ENCODE measurements around the gene GPR153. TPM values are rescaled to one million over a fixed set of nuclear protein-coding genes. Genes with fewer than 3 reads are reported as not detected.

Gene GPR153
- total RNA-seq, 2 experiments from 2014 or later, result 0.54 to 0.56 TPM

DNA sequence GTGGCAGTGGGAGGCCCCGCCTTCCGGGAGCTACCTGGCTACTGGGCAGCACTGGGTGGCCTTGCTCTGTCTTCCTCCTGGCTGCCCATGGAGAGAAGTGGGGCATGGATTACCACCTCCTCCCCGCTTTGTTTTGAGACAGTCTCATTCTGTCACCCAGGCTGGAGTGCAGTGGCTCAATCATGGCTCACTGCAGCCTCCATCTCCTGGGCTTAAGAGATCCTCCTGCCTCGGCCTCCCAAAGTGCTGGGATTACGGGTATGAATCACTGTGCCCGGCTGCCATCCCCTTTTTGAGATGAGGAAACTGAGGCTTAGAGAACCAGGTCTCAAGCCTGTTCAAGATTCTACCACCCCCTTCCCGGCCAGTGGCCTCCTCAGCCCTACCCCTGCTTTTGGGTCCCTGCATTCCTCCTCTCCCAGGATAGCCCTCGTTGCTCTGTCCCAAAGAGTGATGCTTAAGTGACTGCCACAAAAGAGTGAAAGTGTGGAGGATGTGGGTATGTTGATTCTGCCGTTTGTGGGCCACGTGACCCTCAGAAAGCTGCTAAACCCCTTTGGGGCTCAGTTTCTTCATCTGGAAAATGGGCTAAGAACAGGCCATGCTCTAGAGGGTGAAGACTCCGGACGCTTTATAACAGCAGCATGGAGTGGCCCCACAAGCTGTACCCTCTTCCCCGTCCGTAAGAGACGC is 9.1 kb downstream of the GPR153 start:
- Mint-ChIP-seq H3K27me3 (peaks cover 35% of the 10 kb centered on the region), H3K4me1 (no peaks in the 10 kb centered on the region), H3K4me3 (no peak overlapping the region), H3K9me3 (no peaks in the 10 kb centered on the region), H3K27ac (no peak overlapping the region), H3K36me3 (no peaks in the 10 kb centered on the region)
- no peak for DNase-seq

GRCh38 chr1:6251233-6251632 is 9.7 kb downstream of the GPR153 start:
- Mint-ChIP-seq H3K27ac (no peak overlapping the region), H3K9me3 (no peaks in the 10 kb centered on the region), H3K36me3 (no peaks in the 10 kb centered on the region), H3K4me1 (peaks cover 3% of the 10 kb centered on the region), H3K27me3 (peaks cover 41% of the 10 kb centered on the region), H3K4me3 (no peak overlapping the region)
- DNase-seq, result no peak

DNA sequence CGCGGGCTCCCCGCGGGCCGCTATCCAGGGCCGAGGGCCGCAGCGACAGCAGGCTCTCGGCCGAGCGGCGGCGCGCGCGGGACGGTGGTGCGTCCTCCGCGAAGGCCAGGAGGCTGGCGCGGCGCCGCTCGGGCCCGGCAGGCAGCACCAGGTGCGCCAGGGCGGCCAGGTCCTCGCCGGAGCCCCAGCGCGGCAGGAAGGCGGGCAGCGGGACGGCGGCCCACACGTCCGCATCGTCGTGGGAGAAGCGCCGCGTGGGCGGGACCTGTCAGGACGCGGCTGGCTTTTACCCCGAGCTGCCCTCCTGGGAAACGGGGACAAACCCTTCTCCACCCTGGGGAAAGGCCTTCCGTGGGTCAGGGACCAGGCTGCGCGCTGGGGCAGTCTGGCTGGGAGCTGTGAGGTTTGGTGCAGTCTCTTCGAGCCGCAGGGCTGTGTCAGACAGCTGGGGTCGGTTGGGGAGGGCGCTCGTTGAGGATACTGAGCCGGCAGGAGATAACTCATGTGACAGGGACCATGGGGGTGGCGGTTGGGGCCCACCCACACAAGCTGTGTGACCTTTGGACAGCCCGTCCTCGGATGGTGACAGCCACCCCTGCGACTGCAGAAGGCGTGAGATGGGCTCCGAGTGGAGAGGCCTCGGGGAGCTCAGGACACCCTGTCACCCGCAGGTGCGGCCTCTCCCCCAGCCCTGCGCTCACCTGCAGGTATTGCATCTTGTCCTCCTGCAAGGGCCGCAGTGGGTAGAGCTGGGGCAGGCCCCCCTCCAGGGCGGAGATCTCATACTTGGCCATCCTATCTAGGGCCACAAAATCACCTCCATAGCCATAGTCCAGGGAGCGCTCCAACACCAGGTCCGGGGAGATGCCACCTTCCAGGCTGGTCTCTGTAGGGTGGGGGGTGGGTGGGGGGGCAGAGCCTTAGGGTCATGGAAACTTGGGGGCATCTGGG is 10.9 kb downstream of the GPR153 start:
- DNase-seq, result no peak
- Mint-ChIP-seq H3K27ac (no peak overlapping the region), H3K27me3 (peaks cover 46% of the 10 kb centered on the region), H3K36me3 (no peaks in the 10 kb centered on the region), H3K9me3 (no peaks in the 10 kb centered on the region), H3K4me3 (no peak overlapping the region), H3K4me1 (peaks cover 3% of the 10 kb centered on the region)

- no peaks in the 10 kb centered on the region for H3K9me3 Mint-ChIP-seq
- no peak overlapping the region for H3K4me3 Mint-ChIP-seq
- peaks cover 55% of the 10 kb centered on the region for H3K27me3 Mint-ChIP-seq
- peaks cover 3% of the 10 kb centered on the region for H3K4me1 Mint-ChIP-seq
- H3K36me3 Mint-ChIP-seq, result no peaks in the 10 kb centered on the region
- no peak overlapping the region for H3K27ac Mint-ChIP-seq
- DNase-seq, result no peak
These were observed 11.8 kb downstream of the GPR153 start for GRCh38 chr1:6248932-6249738.

DNA sequence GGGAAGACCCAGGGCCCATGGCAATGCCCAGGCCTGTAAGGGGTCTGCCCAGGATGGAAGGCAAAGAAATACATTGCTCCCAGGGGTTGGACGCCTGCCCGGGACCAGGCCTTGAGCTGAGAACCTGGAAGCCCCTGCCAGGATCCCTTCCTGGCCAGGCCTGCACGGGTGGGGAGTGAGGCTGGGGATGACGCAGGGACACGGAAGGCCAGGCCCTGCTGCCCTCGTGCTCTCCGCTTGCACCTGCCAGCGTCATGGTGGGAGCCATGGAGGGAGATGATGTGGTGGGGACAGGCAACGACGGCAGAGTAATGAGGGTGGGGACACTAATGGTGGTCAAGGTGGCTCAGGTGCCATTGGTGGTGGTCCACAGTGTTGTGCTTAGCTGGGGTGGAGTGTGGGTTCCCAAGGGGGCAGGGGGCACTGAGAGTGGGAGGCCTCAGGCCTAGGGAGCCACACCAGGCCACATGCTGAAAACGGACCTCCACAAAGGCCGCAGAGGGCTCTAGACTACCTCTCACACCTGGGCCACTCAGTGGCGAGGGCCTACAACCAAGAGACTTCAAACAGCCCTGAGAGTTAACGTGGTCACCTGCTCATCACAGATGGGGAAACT is 12.6 kb downstream of the GPR153 start:
- Mint-ChIP-seq H3K27ac (no peak overlapping the region), H3K4me3 (no peak overlapping the region), H3K4me1 (peaks cover 3% of the 10 kb centered on the region), H3K36me3 (no peaks in the 10 kb centered on the region), H3K9me3 (no peaks in the 10 kb centered on the region), H3K27me3 (peaks cover 64% of the 10 kb centered on the region)
- DNase-seq, result no peak

DNA sequence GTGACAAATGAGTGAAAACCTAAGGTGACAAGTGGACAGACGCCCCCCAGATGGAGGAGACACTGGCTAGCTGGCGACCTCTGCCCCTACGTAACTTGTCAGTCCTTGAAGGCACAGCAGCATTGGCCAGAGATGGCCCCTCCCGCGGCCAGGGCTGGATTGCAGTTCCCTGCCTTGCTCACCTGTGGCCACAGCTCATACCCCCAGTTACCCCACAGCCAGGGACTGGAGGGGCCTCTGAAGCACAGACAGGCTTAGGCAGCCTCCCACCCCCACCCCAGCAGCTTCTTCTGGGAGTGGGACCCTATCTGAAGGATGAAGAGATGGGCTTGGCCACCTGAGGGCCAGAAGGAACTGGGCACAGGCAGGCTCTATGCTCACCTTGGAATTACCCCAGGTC is 13.2 kb downstream of the GPR153 start:
- no peak for DNase-seq
- Mint-ChIP-seq H3K27ac (no peak overlapping the region), H3K9me3 (no peaks in the 10 kb centered on the region), H3K36me3 (no peaks in the 10 kb centered on the region), H3K27me3 (peaks cover 69% of the 10 kb centered on the region), H3K4me3 (no peak overlapping the region), H3K4me1 (peaks cover 3% of the 10 kb centered on the region)

GRCh38 chr1:6246497-6247467 is 14.1 kb downstream of the GPR153 start:
- no peaks in the 10 kb centered on the region for H3K36me3 Mint-ChIP-seq
- H3K9me3 Mint-ChIP-seq, result no peaks in the 10 kb centered on the region
- peak overlapping the region; percentile 34 for H3K4me3 Mint-ChIP-seq
- H3K27me3 Mint-ChIP-seq, result peaks cover 71% of the 10 kb centered on the region
- H3K27ac Mint-ChIP-seq, result no peak overlapping the region
- DNase-seq, result peak; percentile 82
- H3K4me1 Mint-ChIP-seq, result peaks cover 3% of the 10 kb centered on the region

- peaks cover 75% of the 10 kb centered on the region for H3K27me3 Mint-ChIP-seq
- H3K27ac Mint-ChIP-seq, result no peak overlapping the region
- peak; percentile 67 for DNase-seq
- H3K9me3 Mint-ChIP-seq, result no peaks in the 10 kb centered on the region
- H3K4me3 Mint-ChIP-seq, result no peak overlapping the region
- H3K36me3 Mint-ChIP-seq, result no peaks in the 10 kb centered on the region
- H3K4me1 Mint-ChIP-seq, result peaks cover 6% of the 10 kb centered on the region
These were observed 14.9 kb downstream of the GPR153 start for GRCh38 chr1:6245869-6246496.

GRCh38 chr1:6245086-6245868 is 15.6 kb downstream of the GPR153 start:
- peak; percentile 88 for DNase-seq
- Mint-ChIP-seq H3K36me3 (no peaks in the 10 kb centered on the region), H3K27ac (no peak overlapping the region), H3K4me1 (peaks cover 6% of the 10 kb centered on the region), H3K27me3 (peaks cover 75% of the 10 kb centered on the region), H3K4me3 (no peak overlapping the region), H3K9me3 (no peaks in the 10 kb centered on the region)

GRCh38 chr1:6244401-6245049 is 16.4 kb downstream of the GPR153 start:
- Mint-ChIP-seq H3K9me3 (no peaks in the 10 kb centered on the region), H3K4me3 (no peak overlapping the region), H3K4me1 (peaks cover 6% of the 10 kb centered on the region), H3K27me3 (peaks cover 77% of the 10 kb centered on the region), H3K36me3 (no peaks in the 10 kb centered on the region), H3K27ac (no peak overlapping the region)
- no peak for DNase-seq

DNA sequence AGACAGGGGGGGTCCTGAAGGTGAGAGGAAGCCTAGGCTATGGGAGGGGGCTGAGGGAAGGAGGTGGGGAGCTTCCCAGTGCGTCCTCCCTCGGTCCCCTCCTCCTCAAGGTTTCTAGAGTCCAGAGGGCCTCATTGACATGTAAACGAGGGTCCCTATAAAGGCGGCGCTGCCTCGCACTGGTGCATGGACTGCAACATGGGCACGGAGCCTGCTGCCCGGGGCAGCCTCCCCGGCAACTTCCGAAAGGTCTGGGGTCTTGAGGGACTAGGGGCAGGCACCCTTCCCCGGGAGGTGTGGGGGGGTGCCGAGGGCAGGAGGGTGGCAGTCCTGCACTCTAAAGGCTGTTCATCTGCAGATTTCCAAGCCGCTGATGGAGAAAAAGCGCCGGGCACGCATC is 16.9 kb downstream of the GPR153 start, which contains the start of gene HES3:
HES3 (plus strand) TSS at position 187 of the 400 bp plus-strand sequence; CDS start at position 374, 187 bp downstream.
- H3K9me3 Mint-ChIP-seq, result no peaks in the 10 kb centered on the region
- DNase-seq, result no peak
- no peak within 1 kb of the TSS for H3K4me3 Mint-ChIP-seq
- no peaks in the 10 kb centered on the region for H3K36me3 Mint-ChIP-seq
- H3K4me1 Mint-ChIP-seq, result peaks cover 6% of the 10 kb centered on the region
- H3K27me3 Mint-ChIP-seq, result peaks cover 82% of the 10 kb centered on the region
- H3K27ac Mint-ChIP-seq, result no peak within 1 kb of the TSS

GRCh38 chr1:6243053-6243834 is 17.7 kb downstream of the GPR153 start:
- Mint-ChIP-seq H3K9me3 (no peaks in the 10 kb centered on the region), H3K4me1 (peaks cover 6% of the 10 kb centered on the region), H3K27me3 (peaks cover 81% of the 10 kb centered on the region), H3K36me3 (no peaks in the 10 kb centered on the region), H3K27ac (no peak overlapping the region), H3K4me3 (no peak overlapping the region)
- DNase-seq, result no peak

Data from activated naive CD8-positive, alpha-beta T cell treated with anti-CD3 and anti-CD28 coated beads for 36 hours (primary cell).